Motor neuron (in vitro differentiated cells): ENCODE data around the gene PSMG3. TPM values are rescaled to one million over a fixed set of nuclear protein-coding genes. Genes with fewer than 3 reads are reported as not detected.
A peak's percentile ranks its signal among the peaks of the same experiment; 100 is the strongest.

Experiments used
- ATAC-seq, 8 experiments: fragments of 200-7000 bp; cut with Tn5 transposase; replicated peaks in 6 of 8; 2 replicates each; pipeline ENCODE4 v1.8.0; 2021; ENCODE audit warnings: mild to moderate bottlenecking in 8 of 8, moderate library complexity in 8 of 8
- H3K27ac ChIP-seq, 2 donors: fragments of 250-450 bp; sonication (Bioruptor Pico); 2 replicates each; pipeline ENCODE4 v1.9.0; 2021; ENCODE audit warnings: antibody characterized with exemption in 2 of 2, mild to moderate bottlenecking in 2 of 2, moderate library complexity in 1 of 2
- H3K4me1 ChIP-seq, 2 donors: fragments of 250-450 bp; sonication (Bioruptor Pico); replicated peaks in 1 of 2; 2 replicates each; pipeline ENCODE4 v1.6.1; 2021; ENCODE audit warnings: antibody characterized with exemption in 2 of 2, mild to moderate bottlenecking in 2 of 2, moderate library complexity in 1 of 2
- H3K4me3 ChIP-seq, 5 donors: fragments of 250-450 bp; sonication (Bioruptor Pico); 2 replicates each; pipeline ENCODE4 v1.9.0; 2021; ENCODE audit warnings: antibody characterized with exemption in 5 of 5, mild to moderate bottlenecking in 5 of 5, moderate library complexity in 4 of 5
- whole genome bisulfite sequencing, 10 experiments: fragments of 450-650 bp; shearing (Covaris generic); methylation state at CpG; one replicate each; pipeline ENCODE4 v1.0.0; 2022; 5-methylcytosine and 5-hydroxymethylcytosine counted together
- in situ Hi-C, 9 experiments: fragments of 400-800 bp; cut with MboI; loops; one replicate each; pipeline ENCODE4 v1.15.0; 2021; ENCODE audit warnings: low sequenced_read_pairs in 9 of 9, low pct_unique_long_range_greater_than_20kb in 2 of 9; ENCODE audit not compliant: unreplicated experiment in 9 of 9
- total RNA-seq, 8 experiments: library from RNA; unstranded; fragments of 300-600 nt; gene quantifications; 2 replicates each; pipeline versions ENCODE4 v1.2.3 to v1.2.4, GENCODE V29; 2022

PSMG3 gene
- total RNA-seq, 8 experiments from 2014 or later: 24.0 to 52.8 (median 44.8) TPM

DNA sequence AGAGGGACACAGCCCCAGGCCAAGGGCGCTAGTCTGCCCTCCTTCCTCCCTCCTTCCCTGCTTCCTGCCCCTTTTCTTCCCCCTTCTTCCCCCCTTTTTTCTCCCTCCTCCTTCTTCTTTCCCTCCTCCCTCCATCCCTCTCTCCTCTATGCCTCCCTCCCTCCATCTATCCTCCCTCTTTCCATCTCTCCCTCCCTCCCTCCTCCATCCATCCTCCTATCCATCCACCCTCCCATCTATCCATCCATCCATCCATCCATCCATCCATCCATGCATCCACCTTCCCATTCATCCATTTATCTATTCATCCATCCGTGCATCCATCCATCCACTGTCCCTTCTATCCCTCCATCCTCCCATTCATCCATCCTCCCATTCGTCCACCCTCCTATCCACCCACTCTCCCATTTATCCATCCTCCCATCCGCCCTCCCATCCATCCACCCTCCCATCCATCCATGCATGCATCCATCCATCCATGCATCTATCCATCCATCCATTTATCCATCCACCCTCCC lies 24.1 kb upstream of the PSMG3 start:
- 22 to 73% (median 34%) methylated on average over 2 to 3 of the region's 4 CpGs; no CpG with 5 or more reads in 5 of the 10 experiments for WGBS, 10 experiments
- Histone ChIP-seq H3K4me3 (no peak overlapping the region), H3K27ac (no peak overlapping the region), H3K4me1 (peaks cover 4 to 9% of the 10 kb centered on the region in 2 donors)
- in situ Hi-C loops: loop anchor here in 1 of 9 experiments (25.0 kb wide), 1 partner anchor 618 kb away; no protein-coding TSS in a partner anchor
- ATAC-seq: no peak

DNA sequence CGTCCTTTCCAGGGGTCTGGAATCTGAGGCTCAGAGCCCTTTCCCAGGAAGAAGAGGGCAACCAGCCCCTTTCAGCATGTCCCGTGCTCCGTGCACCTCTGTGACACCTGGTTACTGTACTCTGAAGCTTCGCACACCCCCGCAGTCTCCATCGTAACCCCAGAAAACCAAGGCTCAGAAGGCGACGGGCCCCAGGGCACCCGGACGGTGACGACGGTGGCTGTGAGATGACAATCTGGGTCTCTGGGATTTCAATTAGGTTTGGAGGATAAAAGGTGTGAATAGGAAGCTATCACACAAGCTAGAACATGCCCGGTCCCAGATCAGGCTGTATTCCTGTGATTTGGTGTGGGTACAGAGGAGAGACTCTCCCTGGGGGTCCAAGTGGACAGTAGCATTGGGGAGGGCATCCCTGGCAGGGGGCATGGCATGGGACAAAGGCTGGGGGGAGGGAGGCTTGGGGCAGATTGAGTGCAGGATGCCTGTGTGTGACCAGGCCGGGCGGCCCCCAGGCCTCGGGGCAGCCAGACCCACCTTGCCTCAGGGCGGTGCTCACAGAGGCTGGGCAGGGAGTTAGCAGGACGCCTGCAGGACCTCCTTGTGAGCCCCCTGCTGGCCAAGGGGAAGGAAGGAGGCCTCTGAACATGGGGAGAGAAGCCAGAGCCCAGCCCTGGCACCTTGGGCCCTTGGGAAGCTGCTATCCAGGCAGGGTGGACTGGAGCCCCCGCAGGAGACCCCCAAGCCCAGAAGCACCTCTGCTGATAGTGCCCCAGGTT lies 23.4 kb upstream of the PSMG3 start:
- 80% methylated on average over 2 of the region's 19 CpGs; no CpG with 5 or more reads in 9 of the 10 experiments for WGBS, 10 experiments
- Histone ChIP-seq H3K4me3 (no peak overlapping the region), H3K4me1 (peaks cover 4 to 9% of the 10 kb centered on the region in 2 donors), H3K27ac (no peak overlapping the region)
- peak in 3 of 8 experiments; percentile 33 to 81 (median 38) for ATAC-seq
- in situ Hi-C loops: loop anchor here in 1 of 9 experiments (25.0 kb wide), 1 partner anchor 619 kb away; no protein-coding TSS in a partner anchor

DNA sequence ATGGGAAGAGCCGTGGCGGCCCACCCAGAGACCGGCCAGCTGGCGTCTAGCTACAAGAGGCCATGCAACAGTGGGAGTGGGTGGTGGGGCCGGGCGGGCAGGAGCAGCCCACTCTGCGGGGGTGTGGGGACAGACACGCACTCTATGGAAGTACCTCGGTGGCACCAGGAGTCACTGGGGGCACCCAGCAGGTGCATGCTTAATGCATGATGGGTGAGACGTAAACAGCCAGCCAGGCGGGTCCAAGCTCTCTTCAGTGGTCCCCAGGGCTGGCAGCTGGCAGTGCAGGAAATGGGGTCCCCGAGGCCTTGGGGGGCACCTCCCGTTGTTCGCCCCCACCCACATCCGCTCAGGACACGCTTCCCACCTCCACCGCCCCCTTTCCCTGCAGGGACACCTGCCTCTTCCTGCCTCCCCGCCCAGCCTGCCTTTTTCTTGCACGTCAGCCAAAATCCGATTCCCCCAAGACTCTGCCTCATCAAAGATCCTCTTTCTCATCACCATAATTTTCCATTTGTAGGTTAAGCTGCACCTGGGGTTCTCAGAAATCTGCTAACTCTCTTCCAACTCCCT lies 22.6 kb upstream of the PSMG3 start:
- Histone ChIP-seq H3K27ac (no peak overlapping the region), H3K4me1 (peaks cover 4 to 9% of the 10 kb centered on the region in 2 donors), H3K4me3 (no peak overlapping the region)
- in situ Hi-C loops: loop anchor here in 1 of 9 experiments (25.0 kb wide), 1 partner anchor 620 kb away; no protein-coding TSS in a partner anchor
- WGBS, 10 experiments: 0% methylated on average over 1 of the region's 20 CpGs; no CpG with 5 or more reads in 9 of the 10 experiments
- ATAC-seq: no peak

DNA sequence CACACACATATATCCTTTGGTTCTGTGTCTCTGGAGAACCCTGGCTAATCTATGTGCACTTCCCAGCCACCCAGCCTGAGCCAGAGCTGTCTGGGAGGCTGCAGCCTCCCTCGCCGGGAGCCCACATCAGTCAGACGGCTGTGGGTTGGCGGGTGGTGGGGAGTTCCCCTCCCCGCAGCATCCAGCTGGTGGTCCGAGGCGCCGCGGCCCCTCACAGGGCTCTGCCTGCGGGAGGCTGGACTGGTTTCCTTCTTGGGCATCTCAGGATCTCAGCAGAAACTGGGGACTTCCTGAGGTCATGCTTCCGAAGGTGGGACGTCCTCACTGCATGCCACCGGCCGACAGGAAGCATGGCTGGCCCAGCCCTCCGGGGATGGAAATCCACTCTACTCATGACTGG lies 22.0 kb upstream of the PSMG3 start:
- WGBS, 10 experiments: 20 to 33% methylated on average over 1 to 3 of the region's 15 CpGs; no CpG with 5 or more reads in 8 of the 10 experiments
- Histone ChIP-seq H3K27ac (no peak overlapping the region), H3K4me3 (no peak overlapping the region), H3K4me1 (peaks cover 4 to 8% of the 10 kb centered on the region in 2 donors)
- in situ Hi-C loops: loop anchor here in 1 of 9 experiments (25.0 kb wide), 1 partner anchor 620 kb away; no protein-coding TSS in a partner anchor
- no peak for ATAC-seq

DNA sequence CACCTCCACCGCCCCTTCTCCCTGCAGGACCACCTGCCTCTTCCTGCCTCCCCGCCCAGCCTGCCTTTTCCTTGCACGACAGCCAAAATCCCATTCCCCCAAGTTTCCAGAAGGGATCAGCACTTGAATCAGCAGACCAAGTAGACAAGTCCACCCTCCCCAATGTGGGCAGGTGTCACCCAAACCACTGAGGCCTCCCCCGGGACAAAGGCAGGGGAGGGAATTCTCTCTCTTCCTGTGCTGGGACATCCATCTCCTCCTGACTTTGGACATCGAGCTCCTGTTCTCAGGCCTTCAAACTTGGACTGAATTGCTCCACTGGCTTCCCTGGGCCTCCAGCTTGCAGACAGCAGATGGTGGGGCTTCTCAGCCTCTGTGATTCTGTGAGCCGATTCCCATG lies 21.6 kb upstream of the PSMG3 start:
- in situ Hi-C loops: loop anchor here in 1 of 9 experiments (25.0 kb wide), 1 partner anchor 621 kb away; no protein-coding TSS in a partner anchor
- H3K4me3 ChIP-seq: no peak overlapping the region
- peaks cover 0 to 7% of the 10 kb centered on the region in 2 donors for H3K4me1 ChIP-seq
- H3K27ac ChIP-seq: no peak overlapping the region
- no peak for ATAC-seq
- 0 to 100% (median 50%) methylated on average over 1 to 2 of the region's 6 CpGs; no CpG with 5 or more reads in 5 of the 10 experiments for WGBS, 10 experiments

DNA sequence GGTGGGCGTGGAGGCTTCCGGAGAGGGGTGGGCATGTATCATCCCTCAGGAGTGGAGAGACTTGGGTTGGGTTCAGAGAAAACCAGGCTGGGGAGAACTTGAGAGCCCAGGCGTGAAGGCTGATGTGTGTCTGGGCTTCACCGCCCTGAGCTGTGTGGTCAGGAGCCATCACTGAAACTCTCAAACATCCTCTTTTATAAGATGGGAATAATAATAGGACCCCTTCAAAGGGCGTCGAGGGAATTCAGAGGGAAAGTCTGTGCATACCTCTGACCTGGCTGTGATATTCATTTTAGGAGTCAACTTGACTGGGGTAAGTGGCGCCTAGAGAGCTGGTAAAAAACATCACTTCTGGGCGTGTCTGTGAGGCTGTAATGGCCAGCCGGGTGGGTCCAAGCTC lies 21.1 kb upstream of the PSMG3 start:
- WGBS, 10 experiments: 10 to 90% (median 69%) methylated on average over 1 to 3 of the region's 9 CpGs; no CpG with 5 or more reads in 4 of the 10 experiments
- in situ Hi-C loops: loop anchor here in 1 of 9 experiments (25.0 kb wide), 1 partner anchor 621 kb away; no protein-coding TSS in a partner anchor
- Histone ChIP-seq H3K27ac (no peak overlapping the region), H3K4me1 (peaks cover 0 to 7% of the 10 kb centered on the region in 2 donors), H3K4me3 (no peak overlapping the region)
- ATAC-seq: no peak

DNA sequence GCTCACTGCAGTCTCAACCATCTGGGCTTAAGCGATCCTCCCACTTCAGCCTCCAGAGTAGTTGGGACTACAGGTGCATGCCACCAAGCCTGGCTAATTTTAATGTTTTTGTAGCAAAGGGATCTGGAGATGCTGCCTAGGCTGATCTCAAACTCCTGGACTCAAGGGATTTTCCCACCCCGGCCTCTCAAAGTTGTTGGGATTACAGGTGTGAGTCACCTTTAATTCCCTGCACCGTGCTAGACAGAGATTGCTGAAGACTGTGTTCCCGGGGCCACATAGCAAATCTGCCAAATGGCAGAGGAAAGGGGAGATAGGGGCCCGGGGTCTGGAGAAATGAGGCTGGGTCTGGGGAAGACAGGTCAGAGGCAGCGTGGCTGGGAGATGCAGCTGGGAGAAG lies 20.6 kb upstream of the PSMG3 start:
- H3K27ac ChIP-seq: no peak overlapping the region
- no peak overlapping the region for H3K4me3 ChIP-seq
- 34 to 80% (median 69%) methylated on average over 1 to 4 of the region's 6 CpGs; no CpG with 5 or more reads in 6 of the 10 experiments for WGBS, 10 experiments
- in situ Hi-C loops: loop anchor here in 1 of 9 experiments (25.0 kb wide), 1 partner anchor 622 kb away; no protein-coding TSS in a partner anchor
- ATAC-seq: no peak
- peaks cover 0 to 7% of the 10 kb centered on the region in 2 donors for H3K4me1 ChIP-seq

DNA sequence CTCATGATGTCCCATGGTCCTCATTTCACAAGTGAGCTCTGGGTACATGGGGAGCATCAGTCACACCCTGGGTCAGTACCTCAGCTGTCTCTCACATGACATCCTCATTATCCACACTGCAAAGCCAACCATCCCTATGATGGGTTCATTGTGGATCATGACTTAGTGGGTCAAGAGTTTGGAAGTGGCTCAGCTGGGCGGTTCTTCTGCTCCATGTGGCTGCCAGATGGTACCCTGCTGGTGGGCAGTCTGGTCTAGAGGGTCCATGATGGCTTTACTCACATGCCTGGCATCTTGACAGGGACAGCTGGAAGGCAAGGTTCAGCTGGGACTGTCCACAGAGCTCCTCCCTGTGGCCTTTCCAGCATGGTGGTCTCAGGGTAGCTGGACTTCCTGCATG lies 19.1 kb upstream of the PSMG3 start:
- in situ Hi-C loops: loop anchor here in 1 of 9 experiments (25.0 kb wide), 1 partner anchor 623 kb away; no protein-coding TSS in a partner anchor
- WGBS, 10 experiments: 20 to 100% (median 20%) methylated on average over 1 of the region's 1 CpG; no CpG with 5 or more reads in 7 of the 10 experiments
- no peak overlapping the region for H3K27ac ChIP-seq
- no peak for ATAC-seq
- peaks cover 0 to 7% of the 10 kb centered on the region in 2 donors for H3K4me1 ChIP-seq
- H3K4me3 ChIP-seq: no peak overlapping the region

DNA sequence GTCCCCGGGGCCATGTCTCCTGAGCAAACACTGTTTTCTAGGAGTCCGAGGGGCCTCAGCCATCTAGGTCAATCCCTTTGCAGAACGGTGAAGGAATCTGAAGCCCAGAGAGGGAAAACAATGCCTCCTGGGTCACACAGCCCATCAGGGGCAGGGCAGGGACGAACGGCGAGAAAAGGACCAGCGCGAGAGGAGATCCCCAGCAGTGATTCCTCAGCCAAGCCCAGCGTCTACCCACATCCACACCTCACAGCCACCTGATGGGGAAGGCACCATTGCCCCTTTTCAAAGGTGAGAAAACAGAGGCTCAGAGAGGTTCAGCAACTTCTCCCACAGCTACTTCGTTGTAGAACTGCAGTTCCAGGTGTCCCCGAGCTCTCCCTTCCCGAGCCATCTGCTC lies 17.9 kb upstream of the PSMG3 start:
- H3K4me3 ChIP-seq: no peak overlapping the region
- no peak overlapping the region for H3K27ac ChIP-seq
- H3K4me1 ChIP-seq: peaks cover 0 to 7% of the 10 kb centered on the region in 2 donors
- WGBS, 10 experiments: 45 to 100% (median 94%) methylated on average over 2 to 7 of the region's 12 CpGs; no CpG with 5 or more reads in 5 of the 10 experiments
- in situ Hi-C loops: loop anchor here in 1 of 9 experiments (25.0 kb wide), 1 partner anchor 625 kb away; no protein-coding TSS in a partner anchor
- ATAC-seq: no peak

DNA sequence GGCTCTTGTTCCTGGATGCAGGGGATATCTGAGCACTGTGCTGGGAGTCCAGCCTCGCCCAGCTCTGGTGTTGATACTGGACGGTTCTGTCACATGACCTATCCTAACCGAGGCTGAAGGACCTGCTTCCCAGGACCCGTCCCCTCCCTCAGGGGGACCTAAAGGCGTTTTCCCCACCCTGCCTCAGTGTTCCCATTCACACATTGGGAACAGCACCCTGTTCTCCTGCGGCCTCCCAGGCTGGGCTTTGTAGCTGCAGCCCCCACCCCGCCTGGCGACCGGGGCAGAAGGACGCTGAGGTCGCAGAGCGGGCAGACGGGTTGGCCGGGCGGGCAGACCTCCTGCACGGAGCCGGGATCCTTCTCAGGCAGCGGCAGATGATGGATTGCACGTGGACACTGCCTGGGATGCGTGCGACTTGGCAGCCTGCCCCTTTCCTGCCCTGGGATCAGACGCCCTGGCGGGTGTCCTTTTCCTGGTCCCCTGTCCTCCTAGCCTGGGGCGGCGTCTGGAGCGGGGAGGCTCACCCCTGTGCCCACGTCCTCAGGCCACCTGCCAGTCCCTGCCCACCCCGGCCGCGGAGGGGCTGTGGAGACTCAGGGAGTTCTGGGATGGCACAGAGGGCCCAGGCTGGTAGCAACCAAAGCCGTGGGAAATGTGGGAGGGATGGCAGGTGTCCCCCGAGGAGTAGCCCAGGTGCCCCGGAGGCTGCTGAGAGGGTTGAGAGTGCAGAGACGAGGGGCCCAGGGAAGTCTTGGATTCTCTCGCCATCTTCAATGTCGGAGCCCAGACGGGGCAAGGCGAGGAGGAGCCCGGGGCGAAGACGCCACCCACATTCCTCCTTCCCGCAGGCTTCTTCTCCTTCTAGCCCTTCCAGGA lies 17.2 kb upstream of the PSMG3 start:
- in situ Hi-C loops: loop anchor here in 1 of 9 experiments (25.0 kb wide), 1 partner anchor 625 kb away; no protein-coding TSS in a partner anchor
- H3K4me1 ChIP-seq: peaks cover 0 to 7% of the 10 kb centered on the region in 2 donors

DNA sequence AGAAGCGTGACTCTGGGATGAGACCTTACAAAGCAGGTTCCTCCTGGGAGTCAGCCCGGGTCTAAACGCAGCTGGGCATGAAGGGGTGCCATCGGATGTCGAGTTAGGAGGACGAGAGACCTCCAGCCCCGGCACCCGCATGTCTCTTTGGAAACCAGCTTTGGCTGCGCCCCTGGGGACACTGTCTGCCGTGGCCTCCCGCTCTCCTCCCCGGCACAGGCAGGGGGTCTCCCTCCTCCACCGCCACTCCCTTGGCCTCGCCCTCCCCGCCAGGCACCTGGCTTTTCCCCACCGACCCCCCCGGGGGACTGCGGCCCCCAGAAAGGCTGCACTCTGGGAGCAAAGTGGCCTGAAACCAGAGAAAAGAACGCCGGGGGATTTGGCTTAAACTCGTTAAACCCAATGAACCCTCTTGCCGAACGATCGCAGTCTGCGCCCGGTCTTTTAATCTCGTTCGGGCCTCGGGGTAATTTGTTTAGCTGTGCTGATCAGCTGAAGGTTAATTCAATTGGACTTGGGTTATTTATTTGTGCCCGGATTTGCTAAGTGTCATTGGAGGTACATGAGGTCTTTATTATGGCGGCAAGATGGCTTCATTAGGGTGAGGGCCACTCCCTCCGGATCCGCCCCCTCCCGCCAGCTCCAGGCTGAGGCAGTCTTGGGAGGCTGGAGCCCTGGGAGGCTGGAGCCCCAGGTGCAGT lies 16.4 kb upstream of the PSMG3 start:
- H3K4me1 ChIP-seq: peaks cover 0 to 7% of the 10 kb centered on the region in 2 donors
- peak in 3 of 8 experiments; percentile 19 to 70 (median 37) for ATAC-seq
- no peak overlapping the region for H3K27ac ChIP-seq
- H3K4me3 ChIP-seq: no peak overlapping the region
- 74 to 95% (median 86%) methylated on average over 3 to 8 of the region's 34 CpGs; no CpG with 5 or more reads in 4 of the 10 experiments for WGBS, 10 experiments
- in situ Hi-C loops: loop anchor here in 1 of 9 experiments (25.0 kb wide), 1 partner anchor 626 kb away; no protein-coding TSS in a partner anchor

More for the DNA sequence above, 17.2 kb upstream of the PSMG3 start:
- Histone ChIP-seq H3K4me3 (no peak overlapping the region), H3K27ac (no peak overlapping the region)
- peak in 3 of 8 experiments; percentile 53 to 61 (median 53) for ATAC-seq
- 93 to 100% methylated on average over 1 to 13 of the region's 42 CpGs; no CpG with 5 or more reads in 8 of the 10 experiments for WGBS, 10 experiments
